GOT3 (cell line): Measurements from ENCODE around the gene RNF187.

Experiments used
- DNase-seq: peaks from one replicate; lab custom pipeline; 2025; ENCODE audit warnings: mixed read lengths; lab: John Stamatoyannopoulos, UW

The RNF187 gene

GRCh38 chr1:228544021-228544850 lies 57.1 kb downstream of the RNF187 start:
- DNase-seq: no peak

GRCh38 chr1:228544921-228545591 lies 57.9 kb downstream of the RNF187 start:
- no peak for DNase-seq
